ENCODE data around the gene SAE1.

GRCh38 chr19:47241919-47242577 is 111.4 kb downstream of the SAE1 start:
- TF ChIP-seq CTCF (IDR thresholded peaks at IDR 0.05): no peak
- TF ChIP-seq POLR2A (IDR thresholded peaks at IDR 0.05): no peak

All from heart left ventricle (tissue), 13 donors.